ENCODE measurements around the gene UNC45A. TPM values are rescaled to one million over a fixed set of nuclear protein-coding genes. Genes with fewer than 3 reads are reported as not detected.
A peak's percentile ranks its signal among the peaks of the same experiment; 100 is the strongest.
"Not testable (repeated sequence)": the region's sequence is repeated elsewhere in the genome, so short reads cannot be mapped to it uniquely, and the experiment has no call there.

UNC45A gene
- total and polyA plus RNA-seq, 7 donors, result 28.8 to 63.5 (median 50.4) TPM

DNA sequence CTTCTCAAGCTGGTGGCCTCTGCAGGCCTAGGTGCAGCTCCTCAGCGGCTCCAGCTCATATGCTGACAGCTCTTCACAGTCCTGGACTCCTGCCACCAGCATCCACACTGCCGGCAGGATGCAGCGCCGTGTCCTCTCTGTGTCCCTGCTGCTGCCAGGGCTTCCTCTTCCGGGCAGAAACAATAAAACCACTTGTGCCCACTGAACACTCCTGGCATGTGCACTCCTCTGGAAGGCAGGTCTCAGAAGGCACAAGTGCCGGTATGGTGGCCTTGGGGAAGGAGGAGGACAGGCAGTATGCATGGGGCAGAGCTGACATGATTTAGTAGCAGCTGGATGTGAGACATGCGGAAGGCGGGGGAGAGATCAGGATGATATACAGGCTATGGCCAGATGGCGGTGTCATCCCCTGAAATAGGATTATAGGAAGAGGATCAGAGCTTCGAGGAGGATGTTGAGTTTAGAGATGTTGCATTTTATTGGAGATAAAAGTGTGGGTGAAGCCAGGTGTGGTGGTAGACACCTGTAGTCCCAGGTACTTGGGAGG, 39.4 kb upstream of the UNC45A start:
- DNase-seq, result no peak
- intact Hi-C loops (cut with DNase I), result no loop called here
- H3K36me3 ChIP-seq, result peaks cover 37 to 58% (median 41%) of the 10 kb centered on the region in 4 donors
- H3K9me3 ChIP-seq, result no peaks in the 10 kb centered on the region
- no peaks in the 10 kb centered on the region for H3K27me3 ChIP-seq
- WGBS, 2 donors, result 81 to 82% methylated on average over 10 of the region's 10 CpGs
- no peak overlapping the region for H3K4me3 ChIP-seq
- no peak overlapping the region for H3K27ac ChIP-seq
- H3K4me1 ChIP-seq, result no peaks in the 10 kb centered on the region
- TF ChIP-seq POLR2A (IDR thresholded peaks at IDR 0.05), result no peak
- no peak for TF ChIP-seq EP300 (IDR thresholded peaks at IDR 0.05)
- TF ChIP-seq POLR2AphosphoS5 (IDR thresholded peaks at IDR 0.05), result no peak
- TF ChIP-seq, protein P1, sequence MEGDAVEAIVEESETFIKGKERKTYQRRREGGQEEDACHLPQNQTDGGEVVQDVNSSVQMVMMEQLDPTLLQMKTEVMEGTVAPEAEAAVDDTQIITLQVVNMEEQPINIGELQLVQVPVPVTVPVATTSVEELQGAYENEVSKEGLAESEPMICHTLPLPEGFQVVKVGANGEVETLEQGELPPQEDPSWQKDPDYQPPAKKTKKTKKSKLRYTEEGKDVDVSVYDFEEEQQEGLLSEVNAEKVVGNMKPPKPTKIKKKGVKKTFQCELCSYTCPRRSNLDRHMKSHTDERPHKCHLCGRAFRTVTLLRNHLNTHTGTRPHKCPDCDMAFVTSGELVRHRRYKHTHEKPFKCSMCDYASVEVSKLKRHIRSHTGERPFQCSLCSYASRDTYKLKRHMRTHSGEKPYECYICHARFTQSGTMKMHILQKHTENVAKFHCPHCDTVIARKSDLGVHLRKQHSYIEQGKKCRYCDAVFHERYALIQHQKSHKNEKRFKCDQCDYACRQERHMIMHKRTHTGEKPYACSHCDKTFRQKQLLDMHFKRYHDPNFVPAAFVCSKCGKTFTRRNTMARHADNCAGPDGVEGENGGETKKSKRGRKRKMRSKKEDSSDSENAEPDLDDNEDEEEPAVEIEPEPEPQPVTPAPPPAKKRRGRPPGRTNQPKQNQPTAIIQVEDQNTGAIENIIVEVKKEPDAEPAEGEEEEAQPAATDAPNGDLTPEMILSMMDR (IDR thresholded peaks at IDR 0.05), result no peak

DNA sequence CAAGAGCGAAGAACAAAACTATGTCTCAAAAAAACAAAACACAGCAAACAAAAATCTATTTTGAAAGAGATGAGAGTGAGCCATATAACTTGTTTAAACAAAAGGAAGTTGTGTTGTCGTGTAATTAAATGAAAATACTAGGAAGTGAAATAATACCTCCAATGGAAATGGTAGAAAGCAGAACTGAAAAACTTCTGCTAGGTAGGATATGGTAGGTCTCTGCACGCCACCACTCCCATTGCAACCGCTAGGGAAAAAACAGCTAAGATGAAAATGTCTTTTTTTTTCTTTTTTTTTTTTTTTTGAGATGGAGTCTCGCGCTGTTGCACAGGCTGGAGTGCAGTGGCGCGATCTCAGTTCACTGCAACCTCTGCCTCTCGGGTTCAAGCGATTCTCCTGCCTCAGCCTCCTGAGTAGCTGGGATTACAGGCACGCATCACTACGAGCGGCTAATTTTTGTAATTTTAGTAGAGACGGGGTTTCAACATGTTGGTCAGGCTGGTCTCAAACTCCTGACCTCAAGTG, 37.9 kb upstream of the UNC45A start:
- H3K27ac ChIP-seq; intact Hi-C loops (cut with DNase I); H3K9me3 ChIP-seq; H3K27me3 ChIP-seq; DNase-seq; H3K4me3 ChIP-seq: not testable (repeated sequence)
- Histone ChIP-seq H3K4me1 (peaks cover 0 to 10% (median 6%) of the 10 kb centered on the region in 4 donors), H3K36me3 (peaks cover 23 to 42% (median 30%) of the 10 kb centered on the region in 4 donors)
- 83 to 90% methylated on average over 14 of the region's 14 CpGs for WGBS, 2 donors

DNA sequence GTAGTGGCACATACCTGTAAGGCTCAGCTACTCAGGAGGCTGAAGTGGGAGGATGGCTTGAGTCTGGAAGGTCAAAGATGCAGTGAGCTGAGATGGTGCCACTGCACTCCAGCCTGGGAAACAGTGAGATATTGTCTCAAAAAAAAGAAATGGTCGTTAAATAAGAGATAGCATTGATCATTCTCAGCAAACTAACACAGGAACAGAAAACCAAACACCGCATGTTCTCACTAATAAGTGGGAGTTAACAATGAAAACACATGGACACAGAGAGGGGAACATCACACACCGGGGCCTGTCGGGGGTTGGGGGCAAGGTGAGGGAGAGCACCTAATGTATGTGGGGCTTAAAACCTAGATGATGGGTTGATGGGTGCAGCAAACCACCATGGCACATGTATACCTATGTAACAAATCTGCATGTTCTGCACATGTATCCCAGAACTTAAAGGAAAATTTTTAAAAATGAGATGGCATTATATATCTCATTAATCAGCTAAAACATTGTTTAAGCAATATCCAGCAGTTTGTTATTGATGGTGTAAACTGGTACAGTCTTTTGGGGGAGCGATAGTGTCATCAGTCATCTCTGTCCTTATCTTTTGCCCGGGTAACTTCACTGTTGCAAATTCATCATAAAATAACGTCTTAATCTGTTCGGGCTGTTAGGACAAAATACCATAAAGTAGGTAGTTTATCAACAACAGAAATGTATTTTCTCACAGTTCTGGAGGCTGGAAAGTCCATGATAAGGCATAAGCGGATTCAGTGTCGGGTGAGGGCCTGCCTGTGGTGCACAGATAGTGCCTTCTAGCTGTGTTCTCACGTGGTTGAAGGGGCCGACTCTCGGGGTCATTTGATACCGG, 33.7 kb upstream of the UNC45A start:
- Histone ChIP-seq H3K4me1 (peaks cover 0 to 25% (median 21%) of the 10 kb centered on the region in 4 donors), H3K36me3 (peaks cover 13 to 17% (median 14%) of the 10 kb centered on the region in 4 donors), H3K9me3 (no peaks in the 10 kb centered on the region), H3K4me3 (peak overlapping the region in 2 of 4 donors; percentile 69 to 78), H3K27ac (peak overlapping the region; percentile 93 to 98 (median 96)), H3K27me3 (no peaks in the 10 kb centered on the region)
- DNase-seq, result no peak
- 46 to 60% methylated on average over 14 of the region's 14 CpGs for WGBS, 2 donors
- TF ChIP-seq, protein P1 (IDR thresholded peaks at IDR 0.05), result no peak
- TF ChIP-seq POLR2AphosphoS5 (IDR thresholded peaks at IDR 0.05) (no peak), EP300 (IDR thresholded peaks at IDR 0.05) (no peak), POLR2A (IDR thresholded peaks at IDR 0.05) (no peak)
- intact Hi-C loops (cut with DNase I), result loop anchor here (1.0 to 2.0 kb wide), 2 partner anchors 31 to 93 kb away; partner anchors contain the start of genes HDDC3 and PRC1

DNA sequence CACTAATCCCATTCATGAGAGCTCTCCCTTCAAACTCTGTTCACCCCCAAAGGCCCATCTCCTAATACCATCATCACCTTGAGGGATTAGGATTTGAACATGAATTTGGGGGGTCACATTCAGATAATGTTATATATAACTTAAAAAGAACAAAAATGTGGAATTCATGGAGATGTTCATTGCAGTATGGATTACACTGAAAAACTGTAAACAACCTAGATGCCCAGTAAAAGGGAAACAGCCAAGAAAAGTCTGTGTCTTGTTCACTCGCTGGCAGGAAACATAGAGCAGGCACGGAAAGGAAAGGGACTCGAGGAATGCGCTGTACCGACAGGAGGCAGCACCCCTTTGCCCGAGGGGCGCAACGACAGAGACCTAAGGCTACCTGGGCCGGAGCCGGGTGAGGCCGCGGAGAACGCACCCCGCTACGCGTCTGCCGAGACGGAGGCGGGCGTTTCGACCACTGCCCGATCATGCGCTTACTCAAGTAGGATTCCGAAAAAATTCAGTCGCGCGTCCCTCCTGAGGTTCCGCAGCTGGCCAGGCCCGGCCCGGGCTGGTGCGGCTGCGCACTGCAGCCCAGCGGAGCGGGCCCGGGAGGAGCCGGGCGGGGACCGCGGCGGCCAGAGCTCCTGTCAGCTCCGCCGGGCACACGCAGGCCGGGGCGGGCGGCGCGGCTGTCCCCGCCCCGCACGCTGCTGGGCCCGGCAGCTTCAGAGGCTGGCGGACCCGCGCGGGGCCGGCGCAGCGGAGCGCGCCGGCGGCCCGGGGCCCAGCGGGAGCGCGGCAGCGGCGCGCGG, 32.8 kb upstream of the UNC45A start:
- Histone ChIP-seq H3K4me1 (peaks cover 0 to 25% (median 21%) of the 10 kb centered on the region in 4 donors), H3K27me3 (no peaks in the 10 kb centered on the region), H3K27ac (peak overlapping the region; percentile 93 to 98 (median 96)), H3K36me3 (peaks cover 17 to 25% (median 22%) of the 10 kb centered on the region in 4 donors), H3K4me3 (peak overlapping the region; percentile 48 to 81 (median 74)), H3K9me3 (no peaks in the 10 kb centered on the region)
- peak in 3 of 4 donors; percentile 8 to 81 (median 78) for TF ChIP-seq POLR2AphosphoS5 (IDR thresholded peaks at IDR 0.05)
- TF ChIP-seq, protein P1 (IDR thresholded peaks at IDR 0.05), result peak; percentile 47 to 84 (median 76)
- no peak for TF ChIP-seq EP300 (IDR thresholded peaks at IDR 0.05)
- peak; percentile 88 for DNase-seq
- WGBS, 2 donors, result 0% methylated on average over 71 of the region's 71 CpGs
- intact Hi-C loops (cut with DNase I), result loop anchor here (1.0 to 2.0 kb wide), 2 partner anchors 30 to 93 kb away; partner anchors contain the start of genes HDDC3 and PRC1
